ENCODE results near the gene PICK1.
"Not testable (repeated sequence)": the region's sequence is repeated elsewhere in the genome, so short reads cannot be mapped to it uniquely, and the experiment has no call there.

Gene PICK1

GRCh38 chr22:38036392-38037062, 20.7 kb upstream of the PICK1 start:
- Histone ChIP-seq H3K18ac (ENCODE audit: low read length) (no peak overlapping the region), H3K4me2 (ENCODE audit: low read length) (no peak overlapping the region), H3K4me1 (ENCODE audit: control insufficient read depth in 1 of 2, insufficient read depth in 2 of 2, low read length in 2 of 2) (peaks cover 28 to 36% of the 10 kb centered on the region in 2 experiments), H3K36me3 (ENCODE audit: control insufficient read depth in 1 of 2, insufficient read depth in 2 of 2, low read length in 2 of 2) (no peaks in the 10 kb centered on the region), H2BK120ac (ENCODE audit: insufficient read depth, low read length, poor library complexity) (no peak overlapping the region), H3K4ac (ENCODE audit: low read depth, low read length) (no peak overlapping the region), H4K12ac (ENCODE audit: low read depth, low read length) (no peak overlapping the region), H4K8ac (ENCODE audit: low read depth, low read length) (peak overlapping the region; percentile 33), H3K27me3 (ENCODE audit: insufficient read depth, low read length) (no peaks in the 10 kb centered on the region), H3K9me3 (ENCODE audit: insufficient read depth, low read depth, low read length) (no peaks in the 10 kb centered on the region), H3K27ac (ENCODE audit: low read depth, low read length) (no peak overlapping the region), H4K91ac (ENCODE audit: low read depth, low read length) (no peak overlapping the region), H3K9ac (ENCODE audit: low read length) (no peak overlapping the region), H3K14ac (ENCODE audit: low read length) (peak overlapping the region; percentile 27), H3K79me1 (ENCODE audit: low read length) (peaks cover 14% of the 10 kb centered on the region), H3K79me2 (ENCODE audit: control insufficient read depth, insufficient read depth, low read length, poor library complexity) (peaks cover 3% of the 10 kb centered on the region), H3K4me3 (ENCODE audit: low read depth, low read length) (no peak overlapping the region), H3K23ac (ENCODE audit: low read length) (no peak overlapping the region), H2BK12ac (ENCODE audit: low read length) (peak overlapping the region; percentile 47), H2AFZ (ENCODE audit: insufficient read depth, low read length, poor library complexity) (no peak overlapping the region), H2BK5ac (ENCODE audit: low read depth, low read length, poor library complexity) (no peak overlapping the region), H2AK5ac (ENCODE audit: low read length) (peak overlapping the region; percentile 4)
- no peak for DNase-seq
- WGBS (ENCODE audit: extremely low coverage, insufficient coverage, insufficient read length), result no CpG with 5 or more reads among the region's 10 CpGs

GRCh38 chr22:38037367-38038150, 19.6 kb upstream of the PICK1 start:
- WGBS (ENCODE audit: extremely low coverage, insufficient coverage, insufficient read length), result no CpG with 5 or more reads among the region's 13 CpGs
- H2BK12ac ChIP-seq (ENCODE audit: low read length), result not testable (repeated sequence)

GRCh38 chr22:38038426-38038825, 18.8 kb upstream of the PICK1 start:
- Histone ChIP-seq H3K4me2 (ENCODE audit: low read length) (no peak overlapping the region), H3K18ac (ENCODE audit: low read length) (no peak overlapping the region), H2AK5ac (ENCODE audit: low read length) (no peak overlapping the region), H3K79me2 (ENCODE audit: control insufficient read depth, insufficient read depth, low read length, poor library complexity) (peaks cover 3% of the 10 kb centered on the region), H2BK120ac (ENCODE audit: insufficient read depth, low read length, poor library complexity) (no peak overlapping the region), H3K9ac (ENCODE audit: low read length) (no peak overlapping the region), H3K4me3 (ENCODE audit: low read depth, low read length) (no peak overlapping the region), H3K4me1 (ENCODE audit: control insufficient read depth in 1 of 2, insufficient read depth in 2 of 2, low read length in 2 of 2) (peaks cover 21 to 32% of the 10 kb centered on the region in 2 experiments), H3K27me3 (ENCODE audit: insufficient read depth, low read length) (no peaks in the 10 kb centered on the region), H4K91ac (ENCODE audit: low read depth, low read length) (no peak overlapping the region), H3K79me1 (ENCODE audit: low read length) (peaks cover 12% of the 10 kb centered on the region), H3K4ac (ENCODE audit: low read depth, low read length) (no peak overlapping the region), H4K8ac (ENCODE audit: low read depth, low read length) (no peak overlapping the region), H3K9me3 (ENCODE audit: insufficient read depth, low read depth, low read length) (peaks cover 2% of the 10 kb centered on the region), H3K36me3 (ENCODE audit: control insufficient read depth in 1 of 2, insufficient read depth in 2 of 2, low read length in 2 of 2) (no peaks in the 10 kb centered on the region), H2BK5ac (ENCODE audit: low read depth, low read length, poor library complexity) (no peak overlapping the region), H3K27ac (ENCODE audit: low read depth, low read length) (no peak overlapping the region), H3K14ac (ENCODE audit: low read length) (no peak overlapping the region), H2BK12ac (ENCODE audit: low read length) (peak overlapping the region; percentile 21), H4K12ac (ENCODE audit: low read depth, low read length) (no peak overlapping the region), H2AFZ (ENCODE audit: insufficient read depth, low read length, poor library complexity) (no peak overlapping the region), H3K23ac (ENCODE audit: low read length) (no peak overlapping the region)
- no peak for DNase-seq
- no CpG with 5 or more reads among the region's 23 CpGs for WGBS (ENCODE audit: extremely low coverage, insufficient coverage, insufficient read length)

More at GRCh38 chr22:38037367-38038150, 19.6 kb upstream of the PICK1 start:
- not testable (repeated sequence) for H3K14ac ChIP-seq (ENCODE audit: low read length); H3K4ac ChIP-seq (ENCODE audit: low read depth, low read length); H3K23ac ChIP-seq (ENCODE audit: low read length); H2BK120ac ChIP-seq (ENCODE audit: insufficient read depth, low read length, poor library complexity); H3K79me2 ChIP-seq (ENCODE audit: control insufficient read depth, insufficient read depth, low read length, poor library complexity); H3K27ac ChIP-seq (ENCODE audit: low read depth, low read length); H2AK5ac ChIP-seq (ENCODE audit: low read length); H3K9me3 ChIP-seq (ENCODE audit: insufficient read depth, low read depth, low read length); H3K36me3 ChIP-seq (ENCODE audit: control insufficient read depth in 1 of 2, insufficient read depth in 2 of 2, low read length in 2 of 2); H3K18ac ChIP-seq (ENCODE audit: low read length); H3K9ac ChIP-seq (ENCODE audit: low read length); DNase-seq; H4K8ac ChIP-seq (ENCODE audit: low read depth, low read length); H3K4me2 ChIP-seq (ENCODE audit: low read length); H2AFZ ChIP-seq (ENCODE audit: insufficient read depth, low read length, poor library complexity); H3K4me3 ChIP-seq (ENCODE audit: low read depth, low read length); H2BK5ac ChIP-seq (ENCODE audit: low read depth, low read length, poor library complexity); H4K91ac ChIP-seq (ENCODE audit: low read depth, low read length); H4K12ac ChIP-seq (ENCODE audit: low read depth, low read length); H3K27me3 ChIP-seq (ENCODE audit: insufficient read depth, low read length)
- Histone ChIP-seq H3K4me1 (ENCODE audit: control insufficient read depth in 1 of 2, insufficient read depth in 2 of 2, low read length in 2 of 2) (peaks cover 27 to 39% of the 10 kb centered on the region in 2 experiments), H3K79me1 (ENCODE audit: low read length) (peaks cover 14% of the 10 kb centered on the region)

GRCh38 chr22:38038890-38039812, 18.1 kb upstream of the PICK1 start:
- Histone ChIP-seq H3K79me1 (ENCODE audit: low read length) (peaks cover 5% of the 10 kb centered on the region), H3K23ac (ENCODE audit: low read length) (no peak overlapping the region)

More at GRCh38 chr22:38038890-38039812, 18.1 kb upstream of the PICK1 start:
- Histone ChIP-seq H3K9me3 (ENCODE audit: insufficient read depth, low read depth, low read length) (peaks cover 2% of the 10 kb centered on the region), H3K4me3 (ENCODE audit: low read depth, low read length) (no peak overlapping the region), H3K27me3 (ENCODE audit: insufficient read depth, low read length) (no peaks in the 10 kb centered on the region), H2BK12ac (ENCODE audit: low read length) (no peak overlapping the region), H2AFZ (ENCODE audit: insufficient read depth, low read length, poor library complexity) (no peak overlapping the region), H2BK120ac (ENCODE audit: insufficient read depth, low read length, poor library complexity) (no peak overlapping the region), H3K27ac (ENCODE audit: low read depth, low read length) (no peak overlapping the region), H3K36me3 (ENCODE audit: control insufficient read depth in 1 of 2, insufficient read depth in 2 of 2, low read length in 2 of 2) (no peaks in the 10 kb centered on the region), H4K91ac (ENCODE audit: low read depth, low read length) (peak overlapping the region; percentile 56), H3K14ac (ENCODE audit: low read length) (no peak overlapping the region), H4K12ac (ENCODE audit: low read depth, low read length) (no peak overlapping the region), H3K18ac (ENCODE audit: low read length) (no peak overlapping the region), H4K8ac (ENCODE audit: low read depth, low read length) (no peak overlapping the region), H2BK5ac (ENCODE audit: low read depth, low read length, poor library complexity) (no peak overlapping the region), H3K79me2 (ENCODE audit: control insufficient read depth, insufficient read depth, low read length, poor library complexity) (no peaks in the 10 kb centered on the region), H3K4ac (ENCODE audit: low read depth, low read length) (no peak overlapping the region), H3K4me2 (ENCODE audit: low read length) (no peak overlapping the region), H3K9ac (ENCODE audit: low read length) (no peak overlapping the region), H2AK5ac (ENCODE audit: low read length) (no peak overlapping the region), H3K4me1 (ENCODE audit: control insufficient read depth in 1 of 2, insufficient read depth in 2 of 2, low read length in 2 of 2) (peaks cover 14 to 25% of the 10 kb centered on the region in 2 experiments)
- DNase-seq, result no peak
- no CpG with 5 or more reads among the region's 46 CpGs for WGBS (ENCODE audit: extremely low coverage, insufficient coverage, insufficient read length)
